GM23248 (cell line): ENCODE measurements around the gene CDH20.

ENCODE experiments used
- EZH2 ChIP-seq: fragments of 200-600 bp; sonication (generic); IDR thresholded peaks from 2 replicates; pipeline ENCODE4 v1.6.1; 2018; ENCODE audit warnings: antibody characterized with exemption, mild to moderate bottlenecking; ENCODE audit not compliant: insufficient read depth, poor library complexity, severe bottlenecking
- EZH2phosphoT487 ChIP-seq: fragments of 200-600 bp; sonication (generic); IDR thresholded peaks from 2 replicates; pipeline ENCODE4 v1.6.1; 2018; ENCODE audit warnings: antibody characterized with exemption, moderate library complexity, mild to moderate bottlenecking, low read depth; ENCODE audit not compliant: insufficient read depth

- no peak for TF ChIP-seq EZH2
- TF ChIP-seq EZH2phosphoT487: no peak
Observed at GRCh38 chr18:61413396-61413795, 80.2 kb downstream of the CDH20 start.
